NCI-H446 (cell line): ENCODE data around the gene RBM23.
"Not testable (repeated sequence)": the region's sequence is repeated elsewhere in the genome, so short reads cannot be mapped to it uniquely, and the experiment has no call there.

Experiments used
- DNase-seq, 2 experiments: peaks; one replicate each; lab custom pipeline; 2025; lab: John Stamatoyannopoulos, UW

The RBM23 gene

DNA sequence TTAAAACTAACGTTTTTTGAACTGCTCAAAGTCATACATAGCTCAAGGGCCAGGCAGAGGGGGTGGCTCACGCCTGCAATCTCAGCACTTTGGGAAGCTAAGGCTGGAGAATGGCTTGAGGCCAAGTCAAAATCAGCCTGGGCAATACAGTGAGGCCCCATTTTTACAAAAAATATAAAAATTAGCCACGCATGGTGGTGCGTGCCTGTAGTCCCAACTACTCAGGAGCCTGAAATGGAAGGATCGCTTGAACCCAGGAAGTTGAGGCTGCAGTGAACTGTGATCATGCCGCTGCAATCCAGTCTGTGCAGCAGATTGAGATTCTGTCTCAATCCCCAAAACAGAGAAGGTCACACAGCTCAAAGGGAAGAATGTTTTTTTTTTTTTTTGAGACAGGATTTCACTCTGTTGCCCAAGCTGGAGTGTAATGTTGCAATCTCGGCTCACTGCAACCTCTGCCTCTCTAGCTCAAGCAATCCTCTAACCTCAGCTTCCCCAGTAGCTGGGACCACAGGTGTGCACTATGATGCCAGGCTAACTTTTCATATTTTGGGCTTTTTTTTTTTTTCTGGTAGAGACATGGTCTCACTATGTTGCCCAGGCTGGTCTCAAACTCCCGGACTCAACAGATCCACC, 2.9 kb downstream of the RBM23 start:
- DNase-seq, result no peak

DNA sequence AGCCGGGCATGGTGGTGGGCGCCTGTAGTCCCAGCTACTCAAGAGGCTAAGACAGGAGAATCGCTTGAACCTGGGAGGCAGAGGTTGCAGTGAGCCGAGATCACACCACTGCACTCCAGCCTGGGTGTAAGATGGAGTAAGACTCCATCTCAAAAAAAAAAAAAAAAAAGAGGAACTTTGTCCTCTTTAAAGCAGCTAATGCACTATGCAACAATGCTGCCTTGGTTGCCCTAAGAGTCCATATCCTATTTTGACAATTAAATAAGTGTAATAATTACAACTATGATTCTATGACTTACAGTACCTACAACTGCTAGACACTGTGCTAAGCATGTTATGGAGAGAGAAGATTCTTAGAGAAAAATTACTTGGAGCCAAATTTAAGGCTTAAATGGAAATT, 4.1 kb downstream of the RBM23 start:
- not testable (repeated sequence) for DNase-seq

DNA sequence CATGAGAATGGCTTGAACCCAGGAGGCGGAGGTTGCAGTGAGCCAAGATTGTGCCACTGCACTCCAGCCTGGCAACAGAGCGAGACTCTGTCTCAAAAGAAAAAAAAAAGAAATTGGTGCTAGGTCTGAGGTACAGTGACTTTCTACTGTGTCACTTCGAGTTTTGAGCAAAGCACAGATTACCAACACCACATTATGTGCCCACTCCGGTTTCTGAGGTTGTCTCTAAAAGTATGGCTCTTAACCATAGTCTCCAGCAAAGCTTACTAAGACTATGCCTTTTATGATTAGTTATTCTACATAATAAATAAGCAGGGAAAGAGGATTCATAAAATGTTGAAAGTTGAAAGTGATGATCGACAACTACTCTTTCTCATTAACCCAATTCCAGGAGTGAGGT, 8.0 kb downstream of the RBM23 start:
- no peak for DNase-seq

DNA sequence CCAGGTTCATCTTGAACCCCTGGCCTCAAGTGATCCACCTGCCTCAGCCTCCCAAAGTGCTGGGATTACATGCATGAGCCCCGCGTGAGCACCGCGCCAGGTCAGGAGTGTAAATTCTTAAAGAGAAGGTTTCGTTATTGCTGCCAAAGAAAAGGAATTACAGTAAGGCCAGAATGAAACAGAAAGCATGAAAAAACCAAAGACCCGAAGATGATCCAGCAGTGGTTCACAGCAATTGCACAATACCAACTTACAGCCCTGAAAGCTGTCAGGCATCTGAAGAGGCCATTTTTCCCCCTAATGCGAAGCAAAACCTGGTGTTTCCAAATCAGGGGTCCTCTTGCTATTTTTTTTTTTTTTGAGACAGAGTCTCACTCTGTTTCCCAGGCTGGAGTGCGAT, 10.3 kb downstream of the RBM23 start:
- DNase-seq, result no peak

DNA sequence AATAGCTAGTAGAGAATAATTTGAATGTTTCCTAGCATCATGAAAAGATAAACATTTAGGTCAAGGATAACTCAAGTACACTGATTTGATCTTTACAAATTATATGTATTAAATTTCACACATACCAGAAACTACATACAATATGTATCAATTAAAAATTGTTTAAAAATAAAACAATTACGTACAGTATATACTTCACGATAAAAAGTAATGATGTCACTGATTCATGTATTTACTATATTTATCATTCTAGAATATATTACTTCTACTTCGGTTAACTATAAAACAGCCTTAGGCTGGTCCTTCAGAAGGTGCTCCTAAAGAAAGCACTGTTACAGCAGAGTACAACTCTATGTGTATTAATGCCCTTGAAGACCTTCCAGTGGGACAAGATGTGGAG, 11.5 kb downstream of the RBM23 start:
- DNase-seq, result no peak

DNA sequence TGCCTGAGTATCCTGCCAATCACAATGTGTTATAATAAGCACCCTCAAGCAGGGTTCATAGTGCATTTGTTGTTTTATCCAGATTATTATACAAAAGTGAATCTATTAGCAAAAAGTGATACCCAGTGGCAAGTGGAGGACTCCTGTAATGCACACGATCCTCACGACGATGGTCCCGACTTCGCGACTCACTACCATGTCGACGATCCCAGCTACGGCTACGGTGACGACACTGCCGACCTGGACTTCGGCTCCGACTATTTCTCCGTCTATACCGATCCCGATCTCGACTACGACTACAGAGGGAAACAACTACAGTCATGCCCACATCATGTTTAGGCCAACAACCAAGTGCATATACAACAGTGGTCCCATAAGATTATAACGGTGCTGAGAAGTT, 12.9 kb downstream of the RBM23 start:
- no peak for DNase-seq

DNA sequence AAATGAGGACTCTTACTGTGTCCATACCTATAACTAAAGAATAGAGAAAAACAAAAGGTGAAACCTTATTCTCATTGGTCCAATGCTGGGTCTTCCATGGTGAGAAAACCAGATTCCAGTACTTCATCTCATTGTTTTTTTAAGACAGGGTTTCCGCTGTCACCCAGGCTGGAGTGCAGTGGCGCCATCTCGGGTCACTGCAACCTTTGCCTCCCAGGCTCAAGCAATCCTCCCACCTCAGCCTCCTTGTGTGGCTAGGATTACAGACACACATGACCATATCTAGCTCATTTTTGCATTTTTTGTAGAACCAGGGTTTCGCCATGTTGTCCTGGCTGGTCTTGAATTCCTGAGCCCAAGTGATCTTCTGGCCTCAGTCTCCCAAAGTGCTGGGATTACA, 13.3 kb downstream of the RBM23 start:
- DNase-seq, result no peak

DNA sequence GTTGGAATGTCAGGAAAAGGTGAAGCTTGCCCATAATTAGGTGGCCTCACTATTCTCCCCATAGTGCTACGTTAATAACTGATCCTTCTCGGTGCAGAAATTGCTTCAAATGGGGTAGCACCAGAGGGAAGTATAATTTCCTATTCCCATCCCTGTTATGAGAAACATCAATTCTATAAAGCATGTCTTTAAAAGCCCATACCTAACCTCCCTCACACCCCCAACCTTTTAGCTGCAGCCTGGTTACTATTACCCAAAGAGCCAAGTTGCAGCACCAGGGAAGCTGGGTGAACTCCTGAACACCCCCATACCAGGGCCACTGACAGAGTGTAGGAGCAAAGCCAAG, 15.2 kb downstream of the RBM23 start:
- no peak for DNase-seq

DNA sequence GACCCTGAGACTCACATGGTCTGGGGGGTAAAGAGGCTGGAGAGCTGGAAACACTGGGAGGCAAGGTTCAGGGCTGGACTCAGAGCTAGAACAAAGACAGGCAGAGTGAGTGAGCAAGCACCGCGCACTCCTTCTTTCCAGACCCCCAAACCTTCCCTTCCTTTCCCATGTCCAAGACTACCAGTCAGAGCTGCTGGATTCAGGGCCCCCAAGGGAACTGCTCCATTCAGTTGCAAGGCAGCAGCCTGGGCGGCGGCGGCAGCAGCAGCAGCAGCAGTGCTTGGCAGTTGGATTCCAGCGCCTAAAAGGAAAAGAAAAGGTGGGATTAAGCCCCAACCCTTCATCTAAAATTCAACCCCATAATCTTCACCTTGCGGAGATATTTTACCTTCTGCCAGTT, 17.1 kb downstream of the RBM23 start:
- no peak for DNase-seq

DNA sequence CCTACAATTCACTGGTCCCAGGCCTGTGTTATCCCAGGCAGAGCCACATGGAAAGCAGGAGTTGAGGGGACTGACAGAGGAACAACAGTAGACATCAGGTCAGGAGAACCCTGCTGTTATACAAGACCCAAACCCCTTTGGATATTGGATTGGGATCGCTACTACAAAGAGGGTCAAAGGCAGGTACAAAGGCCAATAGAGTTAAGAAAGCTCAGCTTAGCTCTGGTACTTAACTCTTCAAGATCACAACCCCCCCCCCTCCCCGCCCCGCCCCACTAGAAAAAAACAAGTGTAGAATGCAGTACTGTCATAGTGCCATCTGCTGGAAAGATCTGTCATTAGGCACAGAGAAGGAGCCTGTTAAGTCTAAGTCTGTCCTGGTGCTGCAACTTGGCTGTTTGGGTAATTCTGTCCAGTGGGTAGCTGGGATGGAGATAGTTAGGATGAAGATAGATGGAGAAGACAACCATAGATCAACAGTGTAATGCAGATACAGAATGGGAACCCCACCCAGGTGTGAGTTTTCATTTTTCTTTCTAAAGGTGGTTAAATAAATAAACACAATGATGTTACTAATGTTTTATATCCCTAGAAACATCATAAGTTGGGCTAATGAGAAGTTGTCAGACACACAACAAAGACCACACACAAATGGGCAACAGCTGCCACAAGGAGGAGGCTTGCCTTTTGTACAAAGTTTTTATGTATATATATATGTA, 18.7 kb downstream of the RBM23 start:
- DNase-seq, result peak; percentile 38 to 44

DNA sequence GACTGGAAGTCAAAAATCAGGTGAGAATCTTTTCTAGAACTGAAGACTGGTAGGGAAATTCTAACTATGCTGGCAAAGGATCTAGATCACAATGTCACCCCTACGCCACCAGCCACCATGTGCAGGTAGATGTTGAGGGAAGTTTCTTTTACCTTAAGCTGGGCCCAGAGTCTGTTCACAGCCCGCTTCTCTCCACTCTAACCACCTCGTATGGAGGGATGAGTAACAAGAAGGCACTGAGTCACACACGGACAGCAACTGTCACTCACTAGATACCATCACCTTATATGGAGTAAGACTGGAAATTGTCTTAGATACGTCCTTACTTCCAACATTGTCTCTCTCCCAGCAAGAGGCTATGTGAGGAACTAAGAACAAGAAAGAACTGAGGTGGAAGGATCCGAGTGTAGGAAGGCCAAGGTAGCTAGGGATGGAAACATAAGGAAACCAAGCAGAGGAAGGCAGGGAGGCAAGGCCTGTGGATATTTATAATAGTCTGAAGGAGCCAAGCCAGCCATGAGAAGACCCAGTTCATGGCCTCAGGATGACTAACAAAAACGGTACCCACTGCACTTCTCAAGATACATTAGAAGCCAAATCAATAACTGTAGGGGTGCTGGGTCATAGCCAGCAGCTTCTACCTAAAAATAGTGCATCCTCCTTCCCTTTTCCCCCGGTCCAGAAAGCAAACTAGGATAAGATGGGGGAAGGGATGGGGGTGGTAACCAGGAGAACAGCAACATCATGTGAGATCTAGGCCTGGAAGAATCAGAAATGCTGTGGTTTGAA, 20.5 kb downstream of the RBM23 start:
- no peak for DNase-seq

DNA sequence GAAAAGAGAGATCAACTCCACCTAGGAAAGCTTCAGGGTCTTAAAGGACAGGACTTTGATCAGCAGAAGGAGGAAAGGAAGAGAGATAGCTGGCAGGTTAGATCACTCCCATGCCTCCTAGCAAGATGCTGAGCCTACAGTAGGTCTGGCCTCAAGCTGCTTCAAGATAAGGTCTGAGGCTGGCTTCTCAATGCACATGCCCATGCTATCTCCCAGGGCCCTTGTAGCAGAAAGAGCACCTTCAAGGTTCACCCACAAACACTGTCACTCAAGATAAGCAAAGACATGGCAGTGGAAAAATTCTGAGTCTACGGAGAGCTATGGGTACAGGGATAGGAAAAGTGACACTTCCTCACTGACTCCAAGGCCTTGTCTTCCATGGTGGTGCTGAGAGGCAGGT, 21.6 kb downstream of the RBM23 start:
- no peak for DNase-seq

DNA sequence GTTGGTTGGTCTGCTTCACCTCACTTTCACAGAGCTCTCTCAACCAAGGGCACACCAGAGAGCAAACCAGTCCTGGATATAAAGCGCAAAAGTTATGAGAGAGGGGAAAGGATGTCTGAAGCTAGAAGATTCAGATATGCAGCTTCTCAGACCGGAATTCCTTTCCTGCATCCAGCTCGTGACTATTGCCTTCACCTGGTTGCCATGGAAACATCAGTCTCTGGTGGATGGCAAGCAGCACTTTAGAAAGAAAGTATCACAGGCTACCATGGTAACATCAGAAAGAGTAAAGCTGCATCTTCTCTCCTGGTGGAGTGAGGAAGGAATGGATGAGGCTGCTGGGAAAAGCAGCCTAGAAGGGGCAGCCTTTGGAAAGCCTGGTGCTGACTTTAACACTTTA, 22.2 kb downstream of the RBM23 start:
- DNase-seq, result no peak

DNA sequence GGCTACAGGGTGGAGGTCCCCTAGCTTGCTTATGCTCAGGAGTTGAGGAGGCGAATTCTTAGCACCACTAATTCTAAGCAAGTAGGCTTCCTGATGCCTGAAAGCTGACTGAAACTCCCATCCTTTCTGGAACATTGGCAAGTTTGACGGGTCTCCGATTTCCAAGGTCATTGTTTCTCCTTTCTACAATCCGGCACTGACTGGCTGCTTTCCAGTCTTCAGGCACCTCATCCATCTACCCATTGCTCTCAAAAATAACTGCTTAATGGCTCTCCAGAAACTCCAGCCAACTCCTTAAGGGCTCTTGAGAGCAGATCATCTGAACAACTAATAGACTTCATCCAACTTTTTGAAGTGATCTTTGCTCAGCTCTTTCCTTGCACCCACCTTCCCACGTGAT, 22.6 kb downstream of the RBM23 start:
- peak in 1 of 2 experiments; percentile 27 for DNase-seq

DNA sequence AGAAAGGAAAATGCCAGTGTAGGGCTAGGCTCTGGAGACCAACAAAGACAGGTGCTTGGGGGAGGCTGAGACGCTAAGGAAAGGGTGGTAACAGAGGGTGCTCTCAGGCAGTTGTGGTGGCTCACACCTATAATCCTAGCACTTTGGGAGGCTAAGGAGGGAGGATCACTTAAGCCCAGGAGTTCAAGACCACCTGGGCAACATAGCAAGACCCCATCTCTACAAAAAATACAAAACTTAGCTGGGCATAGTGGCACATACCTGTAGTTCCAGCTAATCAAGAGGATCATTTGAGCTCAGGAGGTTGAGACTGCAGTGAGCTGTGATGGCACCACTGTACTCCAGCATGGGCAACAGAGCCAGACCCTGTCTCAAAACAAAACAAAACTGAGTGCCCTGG, 23.5 kb downstream of the RBM23 start:
- no peak for DNase-seq

DNA sequence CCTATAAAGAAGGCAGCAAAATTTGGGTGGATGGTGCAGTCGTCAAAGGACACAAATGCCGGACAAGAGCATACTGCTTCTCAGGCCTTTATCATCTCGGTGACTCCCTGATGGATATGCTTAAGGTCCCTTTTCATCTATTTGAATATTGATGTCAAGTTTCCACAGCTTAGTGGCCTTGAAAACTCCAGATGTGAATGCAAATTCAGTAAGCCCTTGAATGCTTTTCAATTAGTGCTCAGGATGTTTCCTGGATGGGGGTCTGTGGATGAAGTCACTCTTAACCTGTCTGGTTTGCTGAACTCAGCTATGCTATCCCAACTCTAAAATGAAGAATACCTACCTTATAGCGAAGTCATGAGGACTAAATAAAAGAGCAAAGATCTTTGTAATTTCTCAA, 25.2 kb downstream of the RBM23 start:
- no peak for DNase-seq

DNA sequence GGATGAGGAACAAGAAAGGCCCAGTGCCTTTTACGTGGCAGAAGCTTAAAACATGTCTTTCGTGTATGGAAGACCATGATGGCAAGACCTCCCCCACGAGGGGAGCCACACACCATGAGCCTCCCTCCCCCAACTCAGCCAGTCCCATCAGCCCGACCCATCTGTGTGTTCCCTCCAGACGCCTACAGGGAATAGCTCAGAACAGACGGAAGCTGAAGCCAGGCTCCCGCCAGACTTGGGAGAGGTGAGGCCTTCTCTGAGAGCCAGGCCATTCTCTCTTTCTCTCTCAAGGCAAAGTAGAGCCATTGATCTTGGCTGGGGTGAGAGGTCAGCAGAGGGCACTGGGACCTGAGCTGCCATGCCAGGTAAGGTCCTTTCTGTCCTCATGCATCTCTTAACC, 26.5 kb downstream of the RBM23 start:
- DNase-seq, result no peak

DNA sequence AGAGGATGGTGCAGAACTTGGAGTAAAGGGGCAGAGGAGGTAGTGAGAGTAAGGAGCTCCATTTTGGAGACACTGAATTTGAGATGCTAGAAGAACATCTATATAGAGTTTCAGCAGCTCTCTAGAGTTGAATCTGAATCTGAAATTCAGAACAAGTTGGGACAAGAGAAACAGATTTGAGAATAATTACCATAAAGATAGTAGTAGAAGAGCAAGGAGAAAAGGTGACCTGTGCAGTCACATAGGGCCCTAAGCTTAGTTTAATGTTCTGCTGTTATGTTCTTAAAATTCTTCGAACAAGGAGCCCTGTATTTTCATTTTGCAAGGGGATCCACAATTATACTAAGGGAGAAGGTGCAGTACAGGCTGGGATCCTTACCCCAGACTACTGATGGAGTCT, 28.5 kb downstream of the RBM23 start:
- DNase-seq, result no peak

DNA sequence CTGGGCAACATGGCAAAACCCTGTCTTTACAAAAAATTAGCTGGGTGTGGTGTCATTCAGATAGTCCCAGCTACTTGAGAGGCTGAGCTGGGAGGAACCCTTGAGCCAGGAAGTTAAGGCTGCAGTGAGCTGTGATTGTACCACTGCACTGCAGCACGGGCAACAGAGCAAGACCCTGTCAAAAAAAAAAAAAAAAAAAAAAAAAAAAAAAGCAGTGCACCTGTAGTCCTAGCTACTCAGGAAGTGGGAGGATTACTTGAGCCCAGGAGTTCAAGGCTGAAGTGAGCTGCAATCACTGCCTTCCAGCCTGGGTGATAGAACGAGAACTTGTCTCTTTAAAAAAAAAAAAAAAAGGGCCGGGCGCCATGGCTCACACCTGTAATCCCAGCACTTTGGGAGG, 30.3 kb downstream of the RBM23 start:
- no peak for DNase-seq

DNA sequence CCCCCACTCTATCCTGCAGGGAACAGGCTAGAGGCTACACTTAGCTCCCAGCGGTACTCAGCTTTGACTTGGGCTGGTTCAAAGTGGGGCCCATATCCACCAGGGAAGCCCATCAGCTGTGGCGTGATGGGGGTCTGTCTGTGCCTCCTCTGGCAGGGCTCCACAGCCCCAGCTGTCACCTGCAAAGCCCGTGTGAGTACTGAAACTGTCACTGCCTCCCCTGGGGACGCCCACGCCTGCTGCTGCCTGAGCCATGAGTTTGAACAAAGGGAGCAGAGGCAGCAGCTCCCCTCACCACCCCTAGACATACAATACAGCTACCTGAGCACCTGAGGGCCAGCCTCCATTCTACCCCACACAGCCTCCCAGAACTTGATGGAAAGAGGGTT, 31.0 kb downstream of the RBM23 start:
- DNase-seq, result no peak

DNA sequence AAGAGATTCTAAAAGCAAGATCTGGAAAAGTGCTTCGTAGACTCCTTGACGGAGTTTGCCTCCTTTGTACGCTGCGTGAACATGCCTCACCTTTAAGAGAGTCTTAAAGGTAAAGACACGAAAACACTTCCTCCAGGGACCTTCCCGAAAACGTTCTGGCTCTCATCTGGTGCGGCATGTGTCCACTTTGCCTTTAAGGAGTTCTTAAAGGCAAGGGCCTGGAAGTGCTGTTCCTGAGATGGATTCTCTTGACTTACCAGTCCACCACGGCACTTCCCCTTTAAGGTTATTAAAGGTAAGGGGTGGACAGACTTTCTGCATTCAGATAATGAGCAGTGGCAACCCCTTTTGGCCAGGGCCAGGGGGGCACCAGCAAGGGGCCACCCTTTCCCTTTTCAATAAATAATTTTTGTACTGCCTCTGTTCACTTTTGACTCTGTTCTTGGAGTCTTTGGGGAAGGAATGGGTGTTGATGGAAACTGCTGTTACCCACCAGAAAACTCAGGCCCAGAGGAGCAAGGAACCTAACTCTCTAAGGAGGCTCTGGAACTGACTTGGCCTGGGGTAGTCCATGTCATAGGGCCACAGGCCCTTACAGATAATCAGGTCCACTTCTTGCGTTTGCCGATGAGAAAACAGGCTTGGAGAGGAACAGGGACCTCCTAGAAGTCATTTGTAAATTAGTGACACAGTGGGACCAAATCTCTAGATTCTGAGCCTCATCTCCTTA, 31.5 kb downstream of the RBM23 start:
- peak; percentile 19 to 58 for DNase-seq

DNA sequence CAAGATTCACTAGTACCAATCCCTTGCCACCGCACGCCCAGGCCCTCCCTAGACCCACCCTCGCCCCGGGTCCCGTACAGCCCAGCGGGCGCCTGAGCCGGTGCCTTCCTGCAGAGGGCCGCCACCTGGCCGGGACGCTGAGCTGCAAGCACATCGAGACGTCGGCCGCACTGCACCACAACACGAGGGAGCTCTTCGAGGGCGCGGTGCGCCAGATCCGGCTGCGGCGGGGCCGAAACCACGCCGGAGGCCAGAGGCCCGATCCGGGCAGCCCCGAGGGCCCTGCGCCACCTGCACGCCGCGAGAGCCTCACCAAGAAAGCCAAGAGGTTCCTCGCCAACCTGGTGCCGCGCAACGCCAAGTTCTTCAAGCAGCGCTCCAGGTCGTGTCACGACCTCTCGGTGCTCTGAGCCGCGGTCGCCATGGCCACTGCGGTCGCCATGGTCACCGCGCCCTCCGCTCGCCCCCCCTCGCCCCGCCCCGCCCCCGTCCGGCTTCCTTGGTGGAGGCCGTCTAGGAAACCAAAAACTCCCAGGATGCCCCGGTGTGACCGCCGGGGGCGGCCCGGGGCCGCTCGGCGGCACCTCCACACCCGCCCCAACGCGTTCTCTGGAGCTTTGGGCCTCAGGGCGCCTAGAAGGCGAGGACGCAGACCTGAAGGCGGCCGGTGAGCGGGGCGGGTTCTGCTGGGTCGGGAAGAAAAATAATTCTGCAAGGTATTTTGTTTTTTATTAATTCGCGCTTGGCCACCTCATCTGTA, 32.3 kb downstream of the RBM23 start:
- peak in 1 of 2 experiments; percentile 32 for DNase-seq
